GM19193 (cell line): Measurements from ENCODE around the gene MARCHF2.

Source experiments
- POLR2A ChIP-seq: IDR thresholded peaks from 4 replicates; pipeline ENCODE4 v1.6.1; 2011; ENCODE audit not compliant: insufficient read depth, insufficient read length; ENCODE audit errors: extremely low read depth

The MARCHF2 gene

GRCh38 chr19:8444677-8445487, 31.8 kb downstream of the MARCHF2 start, which contains the start of gene HNRNPM:
TSS of gene HNRNPM (plus strand) at chr19:8444975. CDS start at chr19:8444999, 24 bp downstream.
- peak; percentile 91 for TF ChIP-seq POLR2A

- no peak for TF ChIP-seq POLR2A
Measured at GRCh38 chr19:8445488-8446001, 32.4 kb downstream of the MARCHF2 start.

- no peak for TF ChIP-seq POLR2A
Measured at GRCh38 chr19:8446061-8446709, 33.1 kb downstream of the MARCHF2 start.

GRCh38 chr19:8449830-8450229, 36.7 kb downstream of the MARCHF2 start:
- no peak for TF ChIP-seq POLR2A

GRCh38 chr19:8451377-8451776, 38.3 kb downstream of the MARCHF2 start:
- TF ChIP-seq POLR2A, result no peak

GRCh38 chr19:8451885-8452284, 38.8 kb downstream of the MARCHF2 start:
- no peak for TF ChIP-seq POLR2A

GRCh38 chr19:8452446-8453123, 39.5 kb downstream of the MARCHF2 start:
- TF ChIP-seq POLR2A, result no peak

GRCh38 chr19:8453616-8454015, 40.5 kb downstream of the MARCHF2 start:
- peak; percentile 18 for TF ChIP-seq POLR2A

- TF ChIP-seq POLR2A, result no peak
Measured at GRCh38 chr19:8454218-8454617, 41.1 kb downstream of the MARCHF2 start.

- TF ChIP-seq POLR2A, result no peak
Measured at GRCh38 chr19:8455018-8455417, 41.9 kb downstream of the MARCHF2 start.

GRCh38 chr19:8456064-8456463, 43.0 kb downstream of the MARCHF2 start:
- TF ChIP-seq POLR2A, result no peak

- no peak for TF ChIP-seq POLR2A
Measured at GRCh38 chr19:8457209-8457608, 44.1 kb downstream of the MARCHF2 start.

- no peak for TF ChIP-seq POLR2A
Measured at GRCh38 chr19:8457827-8458226, 44.7 kb downstream of the MARCHF2 start.

GRCh38 chr19:8458380-8458779, 45.3 kb downstream of the MARCHF2 start:
- TF ChIP-seq POLR2A, result no peak

GRCh38 chr19:8459095-8459494, 46.0 kb downstream of the MARCHF2 start:
- TF ChIP-seq POLR2A, result no peak
